ENCODE measurements around the gene OR5K4. TPM values are rescaled to one million over a fixed set of nuclear protein-coding genes. Genes with fewer than 3 reads are reported as not detected.
"Not testable (repeated sequence)": the region's sequence is repeated elsewhere in the genome, so short reads cannot be mapped to it uniquely, and the experiment has no call there.

The OR5K4 gene
- total RNA-seq, 1 donor, result not detected

GRCh38 chr3:98367464-98368246 lies 14.0 kb downstream of the OR5K4 start:
- DNase-seq (ENCODE audit: low read depth in 2 of 3, low spot score in 2 of 3), result no peak

GRCh38 chr3:98371186-98371585 lies 17.5 kb downstream of the OR5K4 start:
- DNase-seq (ENCODE audit: low read depth in 2 of 3, low spot score in 2 of 3), result no peak

GRCh38 chr3:98371853-98372252 lies 18.2 kb downstream of the OR5K4 start:
- no peak for DNase-seq (ENCODE audit: low read depth in 2 of 3, low spot score in 2 of 3)

GRCh38 chr3:98372445-98372844 lies 18.8 kb downstream of the OR5K4 start:
- no peak for DNase-seq (ENCODE audit: low read depth in 2 of 3, low spot score in 2 of 3)

GRCh38 chr3:98376631-98377030 lies 23.0 kb downstream of the OR5K4 start:
- DNase-seq (ENCODE audit: low read depth in 2 of 3, low spot score in 2 of 3), result no peak

- no peak for DNase-seq (ENCODE audit: low read depth in 2 of 3, low spot score in 2 of 3)
Measured at GRCh38 chr3:98388147-98388546, 34.5 kb downstream of the OR5K4 start.

GRCh38 chr3:98390366-98390765 lies 36.7 kb downstream of the OR5K4 start, which contains the start of gene OR5K3:
OR5K3 (plus strand) TSS chr3:98390666; CDS start chr3:98390666, 0 bp downstream.
- no peak for DNase-seq (ENCODE audit: low read depth in 2 of 3, low spot score in 2 of 3)

- DNase-seq (ENCODE audit: low read depth in 2 of 3, low spot score in 2 of 3), result no peak
Measured at GRCh38 chr3:98395101-98395500, 41.4 kb downstream of the OR5K4 start.

GRCh38 chr3:98396482-98396881 lies 42.8 kb downstream of the OR5K4 start:
- DNase-seq (ENCODE audit: low read depth in 2 of 3, low spot score in 2 of 3), result not testable (repeated sequence)

GRCh38 chr3:98398513-98398912 lies 44.9 kb downstream of the OR5K4 start:
- no peak for DNase-seq (ENCODE audit: low read depth in 2 of 3, low spot score in 2 of 3)

GRCh38 chr3:98402507-98402906 lies 48.9 kb downstream of the OR5K4 start:
- DNase-seq (ENCODE audit: low read depth in 2 of 3, low spot score in 2 of 3), result no peak

- no peak for DNase-seq (ENCODE audit: low read depth in 2 of 3, low spot score in 2 of 3)
Measured at GRCh38 chr3:98404010-98404409, 50.4 kb downstream of the OR5K4 start.

Other genes with a start within 250 kb of the OR5K4 start
- gene OR5H1, start 223.1 kb upstream of the OR5K4 start, total RNA-seq, result under 0.01 TPM
- not detected for gene OR5H14, start 206.4 kb upstream of the OR5K4 start, total RNA-seq
- not detected for gene OR5H15, start 187.2 kb upstream of the OR5K4 start, total RNA-seq
- not detected for gene OR5H6, start 89.6 kb upstream of the OR5K4 start, total RNA-seq
- not detected for gene OR5H2, start 71.3 kb upstream of the OR5K4 start, total RNA-seq
- gene OR5K3, start 36.8 kb downstream of the OR5K4 start, total RNA-seq, result not detected
- gene OR5K1, start 109.3 kb downstream of the OR5K4 start, total RNA-seq, result not detected
- not detected for gene OR5K2, start 143.8 kb downstream of the OR5K4 start, total RNA-seq
- 64.6 TPM for gene CLDND1, start 169.0 kb downstream of the OR5K4 start, total RNA-seq
- gene GPR15, start 178.1 kb downstream of the OR5K4 start, total RNA-seq, result not detected
- 20.5 TPM for gene CPOX, start 239.8 kb downstream of the OR5K4 start, total RNA-seq